ENCODE results near the gene SLC4A2.

Gene SLC4A2

GRCh38 chr7:151114151-151115090 lies 55.0 kb downstream of the SLC4A2 start:
- H3K4me3 Mint-ChIP-seq: peak overlapping the region; percentile 13
- H3K27ac Mint-ChIP-seq: no peak overlapping the region
- H3K36me3 Mint-ChIP-seq: no peaks in the 10 kb centered on the region
- DNase-seq (ENCODE audit: low spot score in 2 of 2) (no peak), ATAC-seq (peak; percentile 35)
- H3K9me3 Mint-ChIP-seq: no peaks in the 10 kb centered on the region
- peaks cover 41% of the 10 kb centered on the region for H3K4me1 Mint-ChIP-seq

GRCh38 chr7:151115121-151115835 lies 55.9 kb downstream of the SLC4A2 start:
- Mint-ChIP-seq H3K36me3 (peaks cover 7% of the 10 kb centered on the region), H3K27ac (no peak overlapping the region), H3K9me3 (no peaks in the 10 kb centered on the region), H3K4me1 (peaks cover 40% of the 10 kb centered on the region), H3K4me3 (peak overlapping the region; percentile 56)
- ATAC-seq: peak; percentile 70
- DNase-seq (ENCODE audit: low spot score in 2 of 2): peak; percentile 32 to 54

- ATAC-seq: no peak
- no peak overlapping the region for H3K27ac Mint-ChIP-seq
- peaks cover 35% of the 10 kb centered on the region for H3K4me1 Mint-ChIP-seq
- DNase-seq (ENCODE audit: low spot score in 2 of 2): no peak
- no peaks in the 10 kb centered on the region for H3K9me3 Mint-ChIP-seq
- peaks cover 14% of the 10 kb centered on the region for H3K36me3 Mint-ChIP-seq
- H3K4me3 Mint-ChIP-seq: peak overlapping the region; percentile 56
Observed at GRCh38 chr7:151115836-151116418, 56.5 kb downstream of the SLC4A2 start.

- H3K9me3 Mint-ChIP-seq: no peaks in the 10 kb centered on the region
- peaks cover 15% of the 10 kb centered on the region for H3K36me3 Mint-ChIP-seq
- peak overlapping the region; percentile 47 for H3K4me3 Mint-ChIP-seq
- H3K4me1 Mint-ChIP-seq: peaks cover 40% of the 10 kb centered on the region
- DNase-seq (ENCODE audit: low spot score in 2 of 2) (no peak), ATAC-seq (no peak)
- peak overlapping the region; percentile 50 for H3K27ac Mint-ChIP-seq
Observed at GRCh38 chr7:151116603-151117440, 57.4 kb downstream of the SLC4A2 start.

- Mint-ChIP-seq H3K4me3 (peak overlapping the region; percentile 47), H3K9me3 (no peaks in the 10 kb centered on the region), H3K27ac (peak overlapping the region; percentile 50), H3K4me1 (peaks cover 42% of the 10 kb centered on the region), H3K36me3 (peaks cover 15% of the 10 kb centered on the region)
- no peak for DNase-seq (ENCODE audit: low spot score in 2 of 2)
- ATAC-seq: peak; percentile 55
Observed at GRCh38 chr7:151117565-151117964, 58.2 kb downstream of the SLC4A2 start.

- H3K27ac Mint-ChIP-seq: peak overlapping the region; percentile 50
- no peak overlapping the region for H3K4me3 Mint-ChIP-seq
- DNase-seq (ENCODE audit: low spot score in 2 of 2) (no peak), ATAC-seq (no peak)
- peaks cover 42% of the 10 kb centered on the region for H3K4me1 Mint-ChIP-seq
- H3K36me3 Mint-ChIP-seq: peaks cover 15% of the 10 kb centered on the region
- no peaks in the 10 kb centered on the region for H3K9me3 Mint-ChIP-seq
Observed at GRCh38 chr7:151118108-151119054, 59.0 kb downstream of the SLC4A2 start.

- Mint-ChIP-seq H3K27ac (peak overlapping the region; percentile 86), H3K36me3 (peaks cover 22% of the 10 kb centered on the region), H3K4me3 (no peak overlapping the region), H3K9me3 (no peaks in the 10 kb centered on the region), H3K4me1 (peaks cover 47% of the 10 kb centered on the region)
- DNase-seq (ENCODE audit: low spot score in 2 of 2) (no peak), ATAC-seq (no peak)
Observed at GRCh38 chr7:151119055-151119415, 59.6 kb downstream of the SLC4A2 start.

- Mint-ChIP-seq H3K36me3 (peaks cover 22% of the 10 kb centered on the region), H3K4me3 (no peak overlapping the region), H3K27ac (peak overlapping the region; percentile 86), H3K4me1 (peaks cover 52% of the 10 kb centered on the region), H3K9me3 (no peaks in the 10 kb centered on the region)
- ATAC-seq (no peak), DNase-seq (ENCODE audit: low spot score in 2 of 2) (no peak)
Observed at GRCh38 chr7:151119902-151120301, 60.5 kb downstream of the SLC4A2 start.

GRCh38 chr7:151120896-151121295 lies 61.5 kb downstream of the SLC4A2 start:
- Mint-ChIP-seq H3K27ac (peak overlapping the region; percentile 14), H3K4me1 (peaks cover 48% of the 10 kb centered on the region), H3K36me3 (peaks cover 22% of the 10 kb centered on the region), H3K9me3 (no peaks in the 10 kb centered on the region), H3K4me3 (no peak overlapping the region)
- DNase-seq (ENCODE audit: low spot score in 2 of 2) (no peak), ATAC-seq (no peak)

- Mint-ChIP-seq H3K9me3 (no peaks in the 10 kb centered on the region), H3K36me3 (peaks cover 22% of the 10 kb centered on the region), H3K27ac (no peak overlapping the region), H3K4me1 (peaks cover 41% of the 10 kb centered on the region), H3K4me3 (no peak overlapping the region)
- DNase-seq (ENCODE audit: low spot score in 2 of 2) (no peak), ATAC-seq (no peak)
Observed at GRCh38 chr7:151121380-151122170, 62.2 kb downstream of the SLC4A2 start.

- ATAC-seq (no peak), DNase-seq (ENCODE audit: low spot score in 2 of 2) (no peak)
- H3K36me3 Mint-ChIP-seq: peaks cover 22% of the 10 kb centered on the region
- no peak overlapping the region for H3K27ac Mint-ChIP-seq
- H3K4me1 Mint-ChIP-seq: peaks cover 34% of the 10 kb centered on the region
- H3K9me3 Mint-ChIP-seq: no peaks in the 10 kb centered on the region
- no peak overlapping the region for H3K4me3 Mint-ChIP-seq
Observed at GRCh38 chr7:151122276-151122675, 62.9 kb downstream of the SLC4A2 start.

- no peak overlapping the region for H3K4me3 Mint-ChIP-seq
- no peak for DNase-seq (ENCODE audit: low spot score in 2 of 2)
- no peak overlapping the region for H3K27ac Mint-ChIP-seq
- peaks cover 30% of the 10 kb centered on the region for H3K4me1 Mint-ChIP-seq
- H3K36me3 Mint-ChIP-seq: peaks cover 22% of the 10 kb centered on the region
- no peak for ATAC-seq
- no peaks in the 10 kb centered on the region for H3K9me3 Mint-ChIP-seq
Observed at GRCh38 chr7:151122796-151123157, 63.4 kb downstream of the SLC4A2 start.

- H3K4me1 Mint-ChIP-seq: peaks cover 30% of the 10 kb centered on the region
- H3K4me3 Mint-ChIP-seq: no peak overlapping the region
- peaks cover 22% of the 10 kb centered on the region for H3K36me3 Mint-ChIP-seq
- no peak for ATAC-seq
- no peak overlapping the region for H3K27ac Mint-ChIP-seq
- no peak for DNase-seq (ENCODE audit: low spot score in 2 of 2)
- H3K9me3 Mint-ChIP-seq: no peaks in the 10 kb centered on the region
Observed at GRCh38 chr7:151123158-151123821, 63.9 kb downstream of the SLC4A2 start.
